K562 (cell line): ENCODE results near the gene CPLX3.

Experiments used
- EZH2 ChIP-seq: IDR thresholded peaks from 2 replicates; pipeline ENCODE4 v1.6.1; 2012; ENCODE audit warnings: low read depth, mild to moderate bottlenecking, inconsistent platforms, low read length, borderline replicate concordance
- SETDB1 ChIP-seq: IDR thresholded peaks from one replicate; pipeline ENCODE4 v1.6.1; 2012; ENCODE audit warnings: low read length, control low read depth, inconsistent platforms

DNA sequence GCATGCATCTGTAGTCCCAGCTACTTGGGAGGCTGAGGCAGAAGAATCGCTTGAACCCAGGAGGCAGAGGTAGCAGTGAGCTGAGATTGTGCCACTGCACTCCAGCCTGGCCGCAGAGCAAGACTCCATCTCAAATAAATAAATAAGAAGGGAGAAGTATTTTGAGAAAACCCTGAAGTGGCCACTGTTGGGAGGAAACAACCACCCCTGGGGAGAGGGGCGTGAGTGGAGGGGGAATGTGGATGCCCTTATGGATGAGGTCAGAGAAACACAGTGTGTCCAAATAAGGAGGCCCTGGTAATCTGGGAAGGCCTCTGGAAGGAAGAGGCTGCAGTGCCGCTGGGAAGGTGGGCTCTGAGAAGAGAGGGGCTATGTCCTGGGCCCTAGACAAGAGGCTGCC lies 4.2 kb upstream of the CPLX3 start:
- no peak for TF ChIP-seq SETDB1
- TF ChIP-seq EZH2: no peak
